HepG2 (cell line): ENCODE data around the gene FXYD4. TPM values are rescaled to one million over a fixed set of nuclear protein-coding genes. Genes with fewer than 3 reads are reported as not detected.

Experiments used
- BCL6 ChIP-seq: IDR thresholded peaks from 2 replicates; pipeline ENCODE4 v1.6.1; 2016; ENCODE audit warnings: missing genetic modification reagents, missing compliant biosample characterization
- GABPA ChIP-seq, 2 experiments: IDR thresholded peaks; 2 replicates each; pipeline ENCODE4 v1.6.1; 2011 to 2016; ENCODE audit warnings: low read depth in 2 of 2, low read length in 1 of 2, missing biosample characterization in 1 of 2, missing genetic modification characterization in 1 of 2
- ISX ChIP-seq: sonication (generic); formaldehyde crosslinking; conservative IDR thresholded peaks from 2 replicates; pipeline ENCODE4 v1.5.0; 2020; ENCODE audit warnings: missing genetic modification reagents
- JUND ChIP-seq: sonication (generic); formaldehyde crosslinking; IDR thresholded peaks from 2 replicates; pipeline ENCODE4 v1.8.0; 2022; ENCODE audit warnings: mild to moderate bottlenecking, missing genetic modification reagents
- MLLT10 ChIP-seq: sonication (generic); formaldehyde crosslinking; IDR thresholded peaks from 2 replicates; pipeline ENCODE4 v1.4.0; 2020; ENCODE audit warnings: missing genetic modification reagents
- PHB2 ChIP-seq: fragments of 450-650 bp; IDR thresholded peaks from 2 replicates; pipeline ENCODE4 v1.6.1; 2018; ENCODE audit not compliant: partially characterized antibody
- RAD51 ChIP-seq: fragments of 450-650 bp; IDR thresholded peaks from 2 replicates; pipeline ENCODE4 v1.6.1; 2016; ENCODE audit warnings: borderline replicate concordance
- TARDBP ChIP-seq: sonication (generic); formaldehyde crosslinking; IDR thresholded peaks from 2 replicates; pipeline ENCODE4 v1.8.0; 2022; ENCODE audit warnings: mild to moderate bottlenecking, missing genetic modification reagents
- polyA plus RNA-seq, 8 experiments: library from polyadenylated mRNA; depleted of rRNA in 3 of 8; stranded (reverse) in 7 of 8; unstranded in 1 of 8; fragments of >200 nt; fragmentation: Illumina TruSeq in 4 of 8; extraction: Trizol in 4 of 8; gene quantifications; 2 replicates each; pipeline versions ENCODE4 v1.2.1 to v1.2.3, GENCODE V29; 2011 to 2016; ENCODE audit warnings: low read depth in 4 of 8, missing spikeins in 1 of 8, mixed read lengths in 1 of 8; ENCODE audit not compliant: insufficient read depth in 1 of 8
- total RNA-seq, 5 experiments: library from RNA; depleted of rRNA; stranded (reverse); fragments of >200 nt; fragmentation: Illumina TruSeq; extraction: Trizol; gene quantifications; 2 replicates each; pipeline ENCODE4 v1.2.3, GENCODE V29; 2016; ENCODE audit warnings: low read depth in 1 of 5
- TF ChIP-seq, protein P1 (sequence below): sonication (generic); formaldehyde crosslinking; IDR thresholded peaks from 2 replicates; pipeline ENCODE4 v1.5.0; 2020; ENCODE audit warnings: mild to moderate bottlenecking, missing genetic modification reagents, borderline replicate concordance
- TF ChIP-seq, protein P2 (sequence below): sonication (generic); formaldehyde crosslinking; conservative IDR thresholded peaks from 2 replicates; pipeline ENCODE4 v1.8.0; 2022; ENCODE audit warnings: mild to moderate bottlenecking, moderate library complexity, missing genetic modification reagents
- TF ChIP-seq, protein P3 (sequence below): sonication (generic); formaldehyde crosslinking; IDR thresholded peaks from 2 replicates; pipeline ENCODE4 v1.8.1; 2022; ENCODE audit warnings: low read depth, mild to moderate bottlenecking, missing genetic modification reagents
- TF ChIP-seq, protein P4 (sequence below): IDR thresholded peaks from 2 replicates; pipeline ENCODE4 v1.6.1; 2016; ENCODE audit warnings: low read depth
- TF ChIP-seq, protein P5 (sequence below): sonication (generic); formaldehyde crosslinking; IDR thresholded peaks from 2 replicates; pipeline ENCODE4 v1.5.0; 2020; ENCODE audit warnings: missing genetic modification reagents

Gene FXYD4
- total and polyA plus RNA-seq, 2 of the 13 experiments (the other 11 are each of a cell fraction or from before 2014, with no cell fraction given) = not detected

DNA sequence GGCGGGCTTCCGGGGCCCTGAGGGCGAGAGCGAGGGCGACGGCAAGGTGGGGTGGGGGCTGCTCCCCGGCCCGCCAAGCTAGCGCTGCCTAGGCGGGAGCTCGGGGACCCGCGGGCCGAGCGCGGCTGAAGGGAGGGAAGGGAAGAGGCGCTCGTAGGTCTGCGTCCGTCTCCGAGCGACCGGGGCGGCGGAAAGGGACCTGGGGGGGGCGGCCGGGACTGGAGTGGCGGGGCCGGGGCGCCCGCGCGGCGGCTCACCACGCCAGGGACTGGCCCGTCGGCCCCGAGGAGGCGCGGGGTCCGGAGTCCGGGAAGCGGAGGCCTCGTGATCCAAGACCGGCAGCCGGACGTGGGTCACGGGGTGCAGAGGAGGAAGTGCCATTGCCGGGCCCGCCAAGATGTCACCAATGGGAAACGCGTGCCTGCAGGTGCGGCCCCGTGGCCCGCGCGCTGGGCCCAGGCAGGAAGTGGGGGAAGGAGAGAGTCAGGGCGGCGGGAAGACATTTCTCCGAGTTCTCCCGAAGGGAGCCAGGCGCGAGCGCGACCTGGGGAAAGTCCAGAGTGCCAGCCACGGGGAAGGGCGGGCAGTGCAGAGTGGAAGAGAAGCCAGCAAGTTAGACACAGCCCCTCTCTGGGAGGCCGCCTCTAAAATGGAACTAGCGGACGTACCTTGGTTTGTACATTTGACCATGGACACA lies 25.6 kb downstream of the FXYD4 start (continued):
- TF ChIP-seq, protein P1, sequence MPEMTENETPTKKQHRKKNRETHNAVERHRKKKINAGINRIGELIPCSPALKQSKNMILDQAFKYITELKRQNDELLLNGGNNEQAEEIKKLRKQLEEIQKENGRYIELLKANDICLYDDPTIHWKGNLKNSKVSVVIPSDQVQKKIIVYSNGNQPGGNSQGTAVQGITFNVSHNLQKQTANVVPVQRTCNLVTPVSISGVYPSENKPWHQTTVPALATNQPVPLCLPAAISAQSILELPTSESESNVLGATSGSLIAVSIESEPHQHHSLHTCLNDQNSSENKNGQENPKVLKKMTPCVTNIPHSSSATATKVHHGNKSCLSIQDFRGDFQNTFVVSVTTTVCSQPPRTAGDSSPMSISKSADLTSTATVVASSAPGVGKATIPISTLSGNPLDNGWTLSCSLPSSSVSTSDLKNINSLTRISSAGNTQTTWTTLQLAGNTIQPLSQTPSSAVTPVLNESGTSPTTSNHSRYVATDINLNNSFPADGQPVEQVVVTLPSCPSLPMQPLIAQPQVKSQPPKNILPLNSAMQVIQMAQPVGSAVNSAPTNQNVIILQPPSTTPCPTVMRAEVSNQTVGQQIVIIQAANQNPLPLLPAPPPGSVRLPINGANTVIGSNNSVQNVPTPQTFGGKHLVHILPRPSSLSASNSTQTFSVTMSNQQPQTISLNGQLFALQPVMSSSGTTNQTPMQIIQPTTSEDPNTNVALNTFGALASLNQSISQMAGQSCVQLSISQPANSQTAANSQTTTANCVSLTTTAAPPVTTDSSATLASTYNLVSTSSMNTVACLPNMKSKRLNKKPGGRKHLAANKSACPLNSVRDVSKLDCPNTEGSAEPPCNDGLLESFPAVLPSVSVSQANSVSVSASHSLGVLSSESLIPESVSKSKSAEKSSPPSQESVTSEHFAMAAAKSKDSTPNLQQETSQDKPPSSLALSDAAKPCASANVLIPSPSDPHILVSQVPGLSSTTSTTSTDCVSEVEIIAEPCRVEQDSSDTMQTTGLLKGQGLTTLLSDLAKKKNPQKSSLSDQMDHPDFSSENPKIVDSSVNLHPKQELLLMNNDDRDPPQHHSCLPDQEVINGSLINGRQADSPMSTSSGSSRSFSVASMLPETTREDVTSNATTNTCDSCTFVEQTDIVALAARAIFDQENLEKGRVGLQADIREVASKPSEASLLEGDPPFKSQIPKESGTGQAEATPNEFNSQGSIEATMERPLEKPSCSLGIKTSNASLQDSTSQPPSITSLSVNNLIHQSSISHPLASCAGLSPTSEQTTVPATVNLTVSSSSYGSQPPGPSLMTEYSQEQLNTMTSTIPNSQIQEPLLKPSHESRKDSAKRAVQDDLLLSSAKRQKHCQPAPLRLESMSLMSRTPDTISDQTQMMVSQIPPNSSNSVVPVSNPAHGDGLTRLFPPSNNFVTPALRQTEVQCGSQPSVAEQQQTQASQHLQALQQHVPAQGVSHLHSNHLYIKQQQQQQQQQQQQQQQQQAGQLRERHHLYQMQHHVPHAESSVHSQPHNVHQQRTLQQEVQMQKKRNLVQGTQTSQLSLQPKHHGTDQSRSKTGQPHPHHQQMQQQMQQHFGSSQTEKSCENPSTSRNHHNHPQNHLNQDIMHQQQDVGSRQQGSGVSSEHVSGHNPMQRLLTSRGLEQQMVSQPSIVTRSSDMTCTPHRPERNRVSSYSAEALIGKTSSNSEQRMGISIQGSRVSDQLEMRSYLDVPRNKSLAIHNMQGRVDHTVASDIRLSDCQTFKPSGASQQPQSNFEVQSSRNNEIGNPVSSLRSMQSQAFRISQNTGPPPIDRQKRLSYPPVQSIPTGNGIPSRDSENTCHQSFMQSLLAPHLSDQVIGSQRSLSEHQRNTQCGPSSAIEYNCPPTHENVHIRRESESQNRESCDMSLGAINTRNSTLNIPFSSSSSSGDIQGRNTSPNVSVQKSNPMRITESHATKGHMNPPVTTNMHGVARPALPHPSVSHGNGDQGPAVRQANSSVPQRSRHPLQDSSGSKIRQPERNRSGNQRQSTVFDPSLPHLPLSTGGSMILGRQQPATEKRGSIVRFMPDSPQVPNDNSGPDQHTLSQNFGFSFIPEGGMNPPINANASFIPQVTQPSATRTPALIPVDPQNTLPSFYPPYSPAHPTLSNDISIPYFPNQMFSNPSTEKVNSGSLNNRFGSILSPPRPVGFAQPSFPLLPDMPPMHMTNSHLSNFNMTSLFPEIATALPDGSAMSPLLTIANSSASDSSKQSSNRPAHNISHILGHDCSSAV (CRISPR knock-in tag) = no peak
- TF ChIP-seq ISX (CRISPR knock-in tag) = peak; percentile 77; the same call in 1 of the 2 replicates
- TF ChIP-seq MLLT10 (CRISPR knock-in tag) = peak; percentile 91
- TF ChIP-seq JUND (CRISPR knock-in tag) = peak; percentile 75
- peak; percentile 83 for TF ChIP-seq RAD51
- TF ChIP-seq PHB2 = no peak
- TF ChIP-seq BCL6 (CRISPR knock-in tag) = peak; percentile 68
- peak; percentile 61 for TF ChIP-seq TARDBP
- TF ChIP-seq, protein P2, sequence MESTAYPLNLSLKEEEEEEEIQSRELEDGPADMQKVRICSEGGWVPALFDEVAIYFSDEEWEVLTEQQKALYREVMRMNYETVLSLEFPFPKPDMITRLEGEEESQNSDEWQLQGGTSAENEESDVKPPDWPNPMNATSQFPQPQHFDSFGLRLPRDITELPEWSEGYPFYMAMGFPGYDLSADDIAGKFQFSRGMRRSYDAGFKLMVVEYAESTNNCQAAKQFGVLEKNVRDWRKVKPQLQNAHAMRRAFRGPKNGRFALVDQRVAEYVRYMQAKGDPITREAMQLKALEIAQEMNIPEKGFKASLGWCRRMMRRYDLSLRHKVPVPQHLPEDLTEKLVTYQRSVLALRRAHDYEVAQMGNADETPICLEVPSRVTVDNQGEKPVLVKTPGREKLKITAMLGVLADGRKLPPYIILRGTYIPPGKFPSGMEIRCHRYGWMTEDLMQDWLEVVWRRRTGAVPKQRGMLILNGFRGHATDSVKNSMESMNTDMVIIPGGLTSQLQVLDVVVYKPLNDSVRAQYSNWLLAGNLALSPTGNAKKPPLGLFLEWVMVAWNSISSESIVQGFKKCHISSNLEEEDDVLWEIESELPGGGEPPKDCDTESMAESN (CRISPR knock-in tag) = peak; percentile 88; the same call in 1 of the 2 replicates
- TF ChIP-seq, protein P3, sequence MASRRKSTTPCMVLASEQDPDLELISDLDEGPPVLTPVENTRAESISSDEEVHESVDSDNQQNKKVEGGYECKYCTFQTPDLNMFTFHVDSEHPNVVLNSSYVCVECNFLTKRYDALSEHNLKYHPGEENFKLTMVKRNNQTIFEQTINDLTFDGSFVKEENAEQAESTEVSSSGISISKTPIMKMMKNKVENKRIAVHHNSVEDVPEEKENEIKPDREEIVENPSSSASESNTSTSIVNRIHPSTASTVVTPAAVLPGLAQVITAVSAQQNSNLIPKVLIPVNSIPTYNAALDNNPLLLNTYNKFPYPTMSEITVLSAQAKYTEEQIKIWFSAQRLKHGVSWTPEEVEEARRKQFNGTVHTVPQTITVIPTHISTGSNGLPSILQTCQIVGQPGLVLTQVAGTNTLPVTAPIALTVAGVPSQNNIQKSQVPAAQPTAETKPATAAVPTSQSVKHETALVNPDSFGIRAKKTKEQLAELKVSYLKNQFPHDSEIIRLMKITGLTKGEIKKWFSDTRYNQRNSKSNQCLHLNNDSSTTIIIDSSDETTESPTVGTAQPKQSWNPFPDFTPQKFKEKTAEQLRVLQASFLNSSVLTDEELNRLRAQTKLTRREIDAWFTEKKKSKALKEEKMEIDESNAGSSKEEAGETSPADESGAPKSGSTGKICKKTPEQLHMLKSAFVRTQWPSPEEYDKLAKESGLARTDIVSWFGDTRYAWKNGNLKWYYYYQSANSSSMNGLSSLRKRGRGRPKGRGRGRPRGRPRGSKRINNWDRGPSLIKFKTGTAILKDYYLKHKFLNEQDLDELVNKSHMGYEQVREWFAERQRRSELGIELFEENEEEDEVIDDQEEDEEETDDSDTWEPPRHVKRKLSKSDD (CRISPR knock-in tag) = 0 out of 2 replicates have a peak, but pooled peaks have one; percentile 47
- TF ChIP-seq, protein P4, sequence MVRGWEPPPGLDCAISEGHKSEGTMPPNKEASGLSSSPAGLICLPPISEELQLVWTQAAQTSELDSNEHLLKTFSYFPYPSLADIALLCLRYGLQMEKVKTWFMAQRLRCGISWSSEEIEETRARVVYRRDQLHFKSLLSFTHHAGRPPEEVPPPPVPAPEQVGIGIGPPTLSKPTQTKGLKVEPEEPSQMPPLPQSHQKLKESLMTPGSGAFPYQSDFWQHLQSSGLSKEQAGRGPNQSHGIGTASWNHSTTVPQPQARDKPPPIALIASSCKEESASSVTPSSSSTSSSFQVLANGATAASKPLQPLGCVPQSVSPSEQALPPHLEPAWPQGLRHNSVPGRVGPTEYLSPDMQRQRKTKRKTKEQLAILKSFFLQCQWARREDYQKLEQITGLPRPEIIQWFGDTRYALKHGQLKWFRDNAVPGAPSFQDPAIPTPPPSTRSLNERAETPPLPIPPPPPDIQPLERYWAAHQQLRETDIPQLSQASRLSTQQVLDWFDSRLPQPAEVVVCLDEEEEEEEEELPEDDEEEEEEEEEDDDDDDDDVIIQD = peak; percentile 70; the same call in 1 of the 2 replicates
- TF ChIP-seq GABPA (IDR thresholded peaks at IDR 0.05; ENCODE audit: low read depth, low read length) = peak; percentile 68
- TF ChIP-seq GABPA (CRISPR knock-in tag; IDR thresholded peaks at IDR 0.05; ENCODE audit: low read depth) = peak; percentile 89
- TF ChIP-seq, protein P5, sequence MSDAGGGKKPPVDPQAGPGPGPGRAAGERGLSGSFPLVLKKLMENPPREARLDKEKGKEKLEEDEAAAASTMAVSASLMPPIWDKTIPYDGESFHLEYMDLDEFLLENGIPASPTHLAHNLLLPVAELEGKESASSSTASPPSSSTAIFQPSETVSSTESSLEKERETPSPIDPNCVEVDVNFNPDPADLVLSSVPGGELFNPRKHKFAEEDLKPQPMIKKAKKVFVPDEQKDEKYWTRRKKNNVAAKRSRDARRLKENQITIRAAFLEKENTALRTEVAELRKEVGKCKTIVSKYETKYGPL (CRISPR knock-in tag) = peak; percentile 75; the same call in 1 of the 2 replicates
